ENCODE data around the gene SPDYE5.

Gene SPDYE5

GRCh38 chr7:75531359-75531821, 39.3 kb downstream of the SPDYE5 start (continued):
- TF ChIP-seq PRDM10 (tag by site-specific recombination; IDR thresholded peaks at IDR 0.05): peak; percentile 63
- no peak for TF ChIP-seq ZNF707 (tag by site-specific recombination; IDR thresholded peaks at IDR 0.05)
- TF ChIP-seq ZNF555 (tag by site-specific recombination; conservative IDR thresholded peaks at IDR 0.05): no peak
- peak; percentile 55 for TF ChIP-seq ZBTB20 (tag by site-specific recombination; IDR thresholded peaks at IDR 0.05)
- TF ChIP-seq, protein P1, sequence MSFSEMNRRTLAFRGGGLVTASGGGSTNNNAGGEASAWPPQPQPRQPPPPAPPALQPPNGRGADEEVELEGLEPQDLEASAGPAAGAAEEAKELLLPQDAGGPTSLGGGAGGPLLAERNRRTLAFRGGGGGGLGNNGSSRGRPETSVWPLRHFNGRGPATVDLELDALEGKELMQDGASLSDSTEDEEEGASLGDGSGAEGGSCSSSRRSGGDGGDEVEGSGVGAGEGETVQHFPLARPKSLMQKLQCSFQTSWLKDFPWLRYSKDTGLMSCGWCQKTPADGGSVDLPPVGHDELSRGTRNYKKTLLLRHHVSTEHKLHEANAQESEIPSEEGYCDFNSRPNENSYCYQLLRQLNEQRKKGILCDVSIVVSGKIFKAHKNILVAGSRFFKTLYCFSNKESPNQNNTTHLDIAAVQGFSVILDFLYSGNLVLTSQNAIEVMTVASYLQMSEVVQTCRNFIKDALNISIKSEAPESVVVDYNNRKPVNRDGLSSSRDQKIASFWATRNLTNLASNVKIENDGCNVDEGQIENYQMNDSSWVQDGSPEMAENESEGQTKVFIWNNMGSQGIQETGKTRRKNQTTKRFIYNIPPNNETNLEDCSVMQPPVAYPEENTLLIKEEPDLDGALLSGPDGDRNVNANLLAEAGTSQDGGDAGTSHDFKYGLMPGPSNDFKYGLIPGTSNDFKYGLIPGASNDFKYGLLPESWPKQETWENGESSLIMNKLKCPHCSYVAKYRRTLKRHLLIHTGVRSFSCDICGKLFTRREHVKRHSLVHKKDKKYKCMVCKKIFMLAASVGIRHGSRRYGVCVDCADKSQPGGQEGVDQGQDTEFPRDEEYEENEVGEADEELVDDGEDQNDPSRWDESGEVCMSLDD (tag by site-specific recombination; IDR thresholded peaks at IDR 0.05): no peak
- no peak for TF ChIP-seq ZNF624 (tag by site-specific recombination; IDR thresholded peaks at IDR 0.05)

GRCh38 chr7:75532639-75533038, 40.5 kb downstream of the SPDYE5 start:
- Histone ChIP-seq H3K27ac (ENCODE audit: extremely low read depth, low read depth, low read length) (no peak overlapping the region), H3K9me3 (ENCODE audit: control insufficient read depth, insufficient read depth, low read depth, low read length) (no peaks in the 10 kb centered on the region), H3K4me1 (ENCODE audit: control insufficient read depth, insufficient read depth, low read length) (peaks cover 3% of the 10 kb centered on the region; the same call in 1 of the 2 replicates), H3K4me3 (ENCODE audit: low read depth, low read length) (no peak overlapping the region), H3K36me3 (ENCODE audit: control insufficient read depth in 2 of 2, insufficient read depth in 1 of 2, low read length in 2 of 2) (peaks cover 0 to 14% of the 10 kb centered on the region in 2 experiments; a peak in 1 of 3 replicates)
- CTCF ChIA-PET: no interaction called here
- POLR2A ChIA-PET: no interaction called here
- no peak for TF ChIP-seq ZNF280C (tag by site-specific recombination; IDR thresholded peaks at IDR 0.05)
- TF ChIP-seq ZNF121 (tag by site-specific recombination; IDR thresholded peaks at IDR 0.05): peak; percentile 69

GRCh38 chr7:75533926-75534325, 41.8 kb downstream of the SPDYE5 start:
- H3K4me1 ChIP-seq (ENCODE audit: control insufficient read depth, insufficient read depth, low read length): peaks cover 3% of the 10 kb centered on the region; the same call in 1 of the 2 replicates
- TF ChIP-seq GFI1B (tag by site-specific recombination; IDR thresholded peaks at IDR 0.05): no peak
- no peak for TF ChIP-seq ZNF624 (tag by site-specific recombination; IDR thresholded peaks at IDR 0.05)
- TF ChIP-seq BCL11B (tag by site-specific recombination; IDR thresholded peaks at IDR 0.05; ENCODE audit: low read depth): no peak
- no peak for TF ChIP-seq ZNF488 (tag by site-specific recombination; IDR thresholded peaks at IDR 0.05)
- no peak for TF ChIP-seq HOXA7 (CRISPR knock-in tag; IDR thresholded peaks at IDR 0.05; ENCODE audit: borderline replicate concordance)
- TF ChIP-seq ZNF677 (tag by site-specific recombination; IDR thresholded peaks at IDR 0.05): no peak
- no peak for TF ChIP-seq ZNF660 (tag by site-specific recombination; IDR thresholded peaks at IDR 0.05)
- no peak for TF ChIP-seq ZNF148 (tag by site-specific recombination; IDR thresholded peaks at IDR 0.05; ENCODE audit: borderline replicate concordance)
- TF ChIP-seq PATZ1 (tag by site-specific recombination; IDR thresholded peaks at IDR 0.05): no peak
- no peak for TF ChIP-seq GLI2 (tag by site-specific recombination; IDR thresholded peaks at IDR 0.05; ENCODE audit: borderline replicate concordance, low read depth)
- no peak for TF ChIP-seq ZNF335 (tag by site-specific recombination; conservative IDR thresholded peaks at IDR 0.05)

More at GRCh38 chr7:75533926-75534325, 41.8 kb downstream of the SPDYE5 start:
- Histone ChIP-seq H3K27ac (ENCODE audit: extremely low read depth, low read depth, low read length) (no peak overlapping the region), H3K36me3 (ENCODE audit: control insufficient read depth in 2 of 2, insufficient read depth in 1 of 2, low read length in 2 of 2) (peaks cover 0 to 23% of the 10 kb centered on the region in 2 experiments; a peak in 1 of 3 replicates), H3K9me3 (ENCODE audit: control insufficient read depth, insufficient read depth, low read depth, low read length) (no peaks in the 10 kb centered on the region), H3K4me3 (ENCODE audit: low read depth, low read length) (no peak overlapping the region)
- ChIA-PET POLR2A (no interaction called here), CTCF (no interaction called here)
